NCI-H460 (cell line): ENCODE measurements around the gene AP4M1. TPM values are rescaled to one million over a fixed set of nuclear protein-coding genes. Genes with fewer than 3 reads are reported as not detected.

Source experiments
- DNase-seq: peaks from one replicate; pipeline ENCODE4 v3.0.0-alpha.2; 2016; ENCODE audit warnings: low read depth; ENCODE audit errors: extremely low read depth
- small RNA-seq, 2 experiments: library from RNA; depleted of rRNA; stranded (forward); fragments of <200 nt; gene quantifications; one replicate each; pipeline ENCODE3, GENCODE V24; 2014
- total RNA-seq: library from RNA; depleted of rRNA; stranded (reverse); fragments of >200 nt; shearing (Covaris generic); gene quantifications from 2 replicates; pipeline ENCODE4 v1.2.3, GENCODE V29; 2014; rRNA removed

The AP4M1 gene
- total RNA-seq, 1 experiment from 2014 or later = 18.1 TPM

- DNase-seq = no peak
These were observed 54.3 kb downstream of the AP4M1 start for GRCh38 chr7:100155553-100156317.

DNA sequence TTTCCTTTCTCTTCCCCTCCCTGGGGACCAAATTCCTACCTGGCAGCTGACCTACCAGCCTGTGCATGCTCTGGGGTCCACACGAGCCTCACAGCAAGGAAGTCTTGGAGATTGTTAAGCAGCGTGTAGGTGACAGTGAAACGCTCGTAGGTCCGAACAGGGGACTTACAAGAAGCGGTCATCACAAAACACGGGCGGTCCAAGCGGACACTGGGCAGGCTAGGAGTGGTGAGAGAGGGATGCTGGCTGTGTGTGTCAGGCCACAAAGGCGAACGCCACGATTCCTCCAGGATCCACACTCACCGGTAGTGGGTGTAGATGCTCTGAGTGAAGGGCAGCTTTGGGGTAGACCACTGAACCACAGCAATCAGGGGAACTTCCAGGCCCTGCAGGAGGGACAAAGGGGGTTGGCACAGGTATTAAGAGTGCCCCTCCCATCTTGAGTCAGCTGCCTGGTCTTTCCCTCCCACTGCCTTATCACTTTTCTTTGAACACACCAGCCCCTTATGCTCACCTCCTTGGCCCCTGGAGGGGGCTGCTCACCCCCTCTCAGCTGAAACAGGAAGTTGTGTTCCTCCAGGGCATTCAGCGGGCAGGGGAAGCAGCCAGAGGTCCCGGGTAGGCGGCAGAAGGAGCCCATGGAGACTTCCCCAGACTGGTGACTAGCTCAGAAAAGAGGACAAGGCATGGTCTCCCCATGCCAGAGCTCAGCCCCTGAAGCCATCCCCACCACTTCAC lies 55.1 kb downstream of the AP4M1 start:
- DNase-seq = no peak

- no peak for DNase-seq
These were observed 55.6 kb downstream of the AP4M1 start for GRCh38 chr7:100157069-100157333.

- DNase-seq = no peak
These were observed 56.1 kb downstream of the AP4M1 start for GRCh38 chr7:100157334-100158228.

Small RNAs within 50 kb of the gene (small RNA-seq; reads per million reads assigned to genes)
- gene MIR106B (9.2 to 100 reads per million in 2 experiments), gene MIR25 (136 to 2,636 reads per million in 2 experiments), gene MIR93 (28.8 to 530 reads per million in 2 experiments)

Other genes starting within 250 kb of the AP4M1 start
- gene OR2AE1, start 224.6 kb upstream of the AP4M1 start, total RNA-seq = 0.10 TPM in 1 of 2 replicates, not detected in the other
- 31.3 and 39.0 TPM in 2 replicates for gene TRIM4, start 182.1 kb upstream of the AP4M1 start, total RNA-seq
- gene GJC3, start 172.0 kb upstream of the AP4M1 start, total RNA-seq = not detected in 2 replicates
- gene AZGP1, start 125.6 kb upstream of the AP4M1 start, total RNA-seq = not detected in 2 replicates
- 16.1 and 19.9 TPM in 2 replicates for gene ZKSCAN1, start 86.0 kb upstream of the AP4M1 start, total RNA-seq
- gene ZSCAN21, start 51.9 kb upstream of the AP4M1 start, total RNA-seq = 12.6 and 13.5 TPM in 2 replicates
- 29.1 and 30.5 TPM in 2 replicates for gene ZNF3, start 19.9 kb upstream of the AP4M1 start, total RNA-seq
- gene COPS6, start 12.7 kb upstream of the AP4M1 start, total RNA-seq = 59.3 and 73.8 TPM in 2 replicates
- 88.4 and 91.0 TPM in 2 replicates for gene MCM7, start 246 bp upstream of the AP4M1 start, total RNA-seq
- gene TAF6, start 17.7 kb downstream of the AP4M1 start, total RNA-seq = 41.0 and 42.7 TPM in 2 replicates
- gene CNPY4, start 18.0 kb downstream of the AP4M1 start, total RNA-seq = 4.7 and 6.9 TPM in 2 replicates
- gene MBLAC1, start 25.3 kb downstream of the AP4M1 start, total RNA-seq = 0.69 and 0.89 TPM in 2 replicates
- 81.9 and 83.0 TPM in 2 replicates for gene LAMTOR4, start 47.3 kb downstream of the AP4M1 start, total RNA-seq
- gene TRAPPC14, start 57.1 kb downstream of the AP4M1 start, total RNA-seq = 5.7 and 10.2 TPM in 2 replicates
- 0.12 and 0.55 TPM in 2 replicates for gene GAL3ST4, start 67.0 kb downstream of the AP4M1 start, total RNA-seq
- 2.9 and 3.7 TPM in 2 replicates for gene GPC2, start 75.7 kb downstream of the AP4M1 start, total RNA-seq
- 0.05 TPM in 1 of 2 replicates, not detected in the other for gene STAG3, start 76.3 kb downstream of the AP4M1 start, total RNA-seq
- not detected in 2 replicates for gene PVRIG, start 118.3 kb downstream of the AP4M1 start, total RNA-seq
- gene SPDYE3, start 206.1 kb downstream of the AP4M1 start, total RNA-seq = not detected in 2 replicates